NCI-H2196 (cell line): ENCODE data around the gene TTC34.

Experiments used
- DNase-seq: peaks from one replicate; lab custom pipeline; 2025; ENCODE audit not compliant: unreplicated experiment; lab: John Stamatoyannopoulos, UW

TTC34 gene

GRCh38 chr1:2812939-2813653 is 11.6 kb upstream of the TTC34 start:
- no peak for DNase-seq

- no peak for DNase-seq
Measured at GRCh38 chr1:2812136-2812535, 10.6 kb upstream of the TTC34 start.

GRCh38 chr1:2811533-2811918 is 10.0 kb upstream of the TTC34 start:
- DNase-seq = no peak

GRCh38 chr1:2810899-2811532 is 9.5 kb upstream of the TTC34 start:
- no peak for DNase-seq

- DNase-seq = no peak
Measured at GRCh38 chr1:2810281-2810680, 8.8 kb upstream of the TTC34 start.

GRCh38 chr1:2809656-2810055 is 8.2 kb upstream of the TTC34 start:
- DNase-seq = no peak

- DNase-seq = no peak
Measured at GRCh38 chr1:2808831-2809605, 7.5 kb upstream of the TTC34 start.

GRCh38 chr1:2808386-2808705 is 6.9 kb upstream of the TTC34 start:
- DNase-seq = no peak

- no peak for DNase-seq
Measured at GRCh38 chr1:2807678-2808385, 6.3 kb upstream of the TTC34 start.

- no peak for DNase-seq
Measured at GRCh38 chr1:2807036-2807435, 5.5 kb upstream of the TTC34 start.

GRCh38 chr1:2806591-2806990 is 5.1 kb upstream of the TTC34 start:
- no peak for DNase-seq

GRCh38 chr1:2805801-2806430 is 4.4 kb upstream of the TTC34 start:
- DNase-seq = no peak

GRCh38 chr1:2804628-2805351 is 3.3 kb upstream of the TTC34 start:
- DNase-seq = no peak

- DNase-seq = peak; percentile 45
Measured at GRCh38 chr1:2803931-2804627, 2.6 kb upstream of the TTC34 start.

- DNase-seq = no peak
Measured at GRCh38 chr1:2803086-2803930, 1.8 kb upstream of the TTC34 start.

- no peak for DNase-seq
Measured at GRCh38 chr1:2802421-2802961, 998 bp upstream of the TTC34 start.

- DNase-seq = no peak
Measured at GRCh38 chr1:2801046-2801445, 447 bp downstream of the TTC34 start.

- no peak for DNase-seq
Measured at GRCh38 chr1:2800664-2801045, 838 bp downstream of the TTC34 start.
